Lung microvascular endothelial cell (primary cell): Measurements from ENCODE around the gene CPXM2. TPM values are rescaled to one million over a fixed set of nuclear protein-coding genes. Genes with fewer than 3 reads are reported as not detected.

ENCODE experiments used
- DNase-seq, 2 donors: peaks; one replicate each; pipeline versions ENCODE4 v3.0.0 to v3.0.0-alpha.2; 2010; ENCODE audit warnings: low read depth in 2 of 2
- total RNA-seq: library from RNA; depleted of rRNA; stranded (reverse); fragments of >200 nt; gene quantifications from 2 replicates; pipeline ENCODE4 v1.2.1, GENCODE V29; 2014

Gene CPXM2
- total RNA-seq, result under 0.01 and 0.22 TPM in 2 replicates

DNA sequence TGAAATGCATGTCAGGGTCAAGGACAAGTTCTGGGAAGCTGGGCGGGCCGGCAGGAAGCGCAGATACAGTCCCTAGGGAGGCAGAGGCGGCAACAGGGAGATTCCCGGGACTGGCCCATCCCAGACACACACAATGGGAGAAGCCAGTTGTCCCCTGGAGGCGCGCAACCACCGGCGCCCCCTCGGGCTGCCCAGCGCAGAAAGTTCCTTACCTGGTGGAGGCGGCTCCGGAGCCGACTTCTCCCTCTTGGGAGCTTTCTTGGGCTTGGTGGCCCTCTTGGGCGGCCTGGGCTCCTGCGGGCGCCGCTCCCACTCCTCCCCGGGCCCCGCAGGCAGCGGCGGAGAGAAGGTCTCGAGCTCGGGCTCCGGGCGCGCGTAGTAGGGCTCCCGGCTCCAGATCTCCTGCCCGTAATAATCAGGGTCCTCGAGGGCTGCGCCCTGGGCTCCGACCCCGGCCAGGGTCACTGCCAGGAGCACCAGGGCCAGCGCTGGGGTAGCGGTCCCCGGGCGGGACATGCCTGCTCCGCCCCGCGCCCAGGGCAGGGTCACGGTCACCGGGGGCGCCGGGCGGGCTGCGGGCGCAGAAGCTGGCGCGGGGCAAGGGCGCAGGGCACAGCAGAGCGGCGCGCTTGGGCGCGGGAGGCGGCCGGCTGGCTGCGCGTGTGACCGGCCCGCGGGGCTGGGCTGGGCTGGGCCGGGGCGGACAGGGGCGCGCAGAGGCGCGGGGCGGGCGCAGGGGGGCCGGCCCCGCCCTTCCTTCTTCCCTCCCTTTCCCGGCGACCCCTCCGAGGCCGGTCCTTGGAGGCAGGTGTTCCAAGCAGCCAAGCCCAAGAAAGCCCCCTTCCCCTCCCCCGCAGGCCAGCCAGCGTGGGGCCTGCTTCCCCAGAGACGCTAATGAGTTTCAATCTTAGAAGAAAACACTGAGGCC is at the start of gene CPXM2:
Gene CPXM2 (minus strand): TSS at position 664 of the 928 bp plus-strand sequence. CDS start 148 bp downstream, at position 516.
- DNase-seq, result no peak

DNA sequence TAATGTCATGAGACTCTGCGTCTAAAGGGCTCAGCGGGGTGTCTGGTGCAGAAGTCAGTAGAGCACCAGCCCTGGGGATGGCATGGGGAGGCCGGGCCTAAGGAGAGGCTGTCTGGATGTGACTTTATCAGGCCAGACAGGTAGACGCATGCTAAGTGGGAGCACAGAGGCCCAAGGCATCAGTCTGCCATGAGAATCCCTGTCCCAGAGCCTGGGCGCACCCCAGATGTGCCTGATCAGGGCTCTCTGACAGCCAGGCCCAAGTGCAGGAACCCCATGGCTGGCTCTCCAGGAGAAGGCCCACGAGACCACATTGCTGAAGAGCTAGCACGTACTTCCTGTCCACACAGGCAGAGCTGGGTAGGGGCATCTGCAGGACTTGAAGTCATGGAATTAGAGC is 48.0 kb upstream of the CPXM2 start:
- DNase-seq, result no peak

DNA sequence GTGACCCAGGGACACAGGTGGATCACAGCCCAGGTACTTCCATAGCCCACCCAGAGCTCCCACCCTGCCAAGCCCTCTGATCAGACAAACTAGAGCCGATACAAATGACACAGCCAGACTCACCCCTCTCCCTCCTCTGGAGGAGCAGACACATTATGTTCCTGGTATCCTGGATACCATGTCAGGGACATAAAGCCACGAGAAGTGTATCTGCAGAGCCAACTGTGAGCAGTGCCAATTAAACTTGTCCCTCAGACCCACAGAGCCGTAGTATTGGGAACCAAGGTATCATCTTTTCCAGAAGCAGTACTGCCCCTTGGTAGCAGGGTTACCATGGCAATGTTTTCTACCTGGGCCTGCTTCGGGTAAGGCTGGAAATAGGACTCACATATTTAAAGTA is 47.3 kb upstream of the CPXM2 start:
- no peak for DNase-seq

GRCh38 chr10:123936426-123936825 is 44.8 kb upstream of the CPXM2 start:
- DNase-seq, result no peak

GRCh38 chr10:123935680-123936079 is 44.1 kb upstream of the CPXM2 start:
- no peak for DNase-seq

- no peak for DNase-seq
Observed at GRCh38 chr10:123934846-123935245, 43.2 kb upstream of the CPXM2 start.

DNA sequence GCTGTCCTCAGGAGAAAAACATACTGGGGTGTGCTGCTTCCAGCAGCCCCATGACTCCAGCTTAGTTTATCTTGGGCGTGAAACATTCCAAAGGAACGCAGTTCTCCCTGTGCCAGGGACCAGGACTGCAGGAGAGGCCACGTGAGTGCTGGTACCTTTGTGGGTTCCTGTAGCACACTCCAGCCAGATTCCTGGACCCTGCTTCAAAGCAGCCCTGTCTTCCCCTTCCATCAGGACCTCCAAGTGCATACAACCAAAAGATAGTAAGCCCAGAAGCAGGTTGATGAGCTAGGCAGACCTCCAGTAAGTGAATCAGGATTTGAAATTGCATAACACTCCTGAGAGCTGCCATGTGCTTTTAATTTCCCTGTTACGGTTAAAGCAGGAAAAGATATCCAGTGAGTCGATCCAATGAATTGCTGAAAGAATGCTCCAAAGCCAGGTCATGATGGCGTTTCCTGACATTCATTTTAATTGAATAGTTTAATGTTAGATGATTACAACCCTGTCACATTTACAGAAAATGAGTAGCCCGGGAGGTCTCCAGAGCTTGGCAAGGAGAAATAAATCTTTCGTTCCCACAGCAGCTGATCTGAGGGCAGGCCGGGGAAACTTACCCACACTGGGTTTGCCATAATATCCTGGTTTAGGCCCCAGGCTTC is 38.9 kb upstream of the CPXM2 start:
- DNase-seq, result peak in 1 of 2 donors; percentile 73

DNA sequence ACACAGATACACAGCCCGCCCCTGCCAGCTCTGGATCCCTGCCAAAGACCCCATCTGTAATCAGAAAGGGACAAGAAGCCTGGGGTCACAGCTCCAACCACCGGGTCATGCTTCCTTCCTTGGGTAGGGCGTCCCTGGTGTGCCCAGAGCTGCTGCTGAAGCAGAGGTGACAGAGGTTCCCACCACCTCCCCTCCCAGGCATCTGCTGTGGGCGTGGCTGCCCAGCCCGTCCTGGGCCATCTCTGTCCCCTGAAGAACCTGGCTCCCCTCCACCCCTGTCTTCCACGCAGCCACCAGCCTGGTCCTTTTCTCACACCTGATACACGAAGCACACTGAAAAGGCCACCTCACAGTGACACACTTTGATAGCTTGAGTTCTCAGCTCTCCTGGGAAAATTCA is 38.2 kb upstream of the CPXM2 start:
- no peak for DNase-seq

DNA sequence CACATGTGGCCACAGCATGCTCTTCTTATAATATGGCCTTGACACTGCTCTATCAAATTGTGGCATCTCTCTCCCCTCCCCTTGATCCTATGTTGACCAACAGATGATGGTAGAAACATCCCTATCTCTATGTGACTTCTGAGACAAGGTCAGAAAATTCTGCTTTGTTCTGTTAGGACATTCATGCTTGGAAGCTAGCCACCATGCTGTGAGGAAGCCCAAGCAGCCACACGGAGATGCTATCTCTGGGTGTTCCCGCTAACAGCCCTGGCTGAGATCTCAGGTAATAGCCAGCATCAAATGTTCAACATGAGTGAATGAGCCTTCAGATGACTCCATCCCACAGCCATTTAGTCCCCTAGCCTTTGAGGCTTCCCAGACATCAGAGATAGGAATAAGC is 36.8 kb upstream of the CPXM2 start:
- no peak for DNase-seq

- peak; percentile 8 to 9 for DNase-seq
Observed at GRCh38 chr10:123926401-123927264, 35.0 kb upstream of the CPXM2 start.

DNA sequence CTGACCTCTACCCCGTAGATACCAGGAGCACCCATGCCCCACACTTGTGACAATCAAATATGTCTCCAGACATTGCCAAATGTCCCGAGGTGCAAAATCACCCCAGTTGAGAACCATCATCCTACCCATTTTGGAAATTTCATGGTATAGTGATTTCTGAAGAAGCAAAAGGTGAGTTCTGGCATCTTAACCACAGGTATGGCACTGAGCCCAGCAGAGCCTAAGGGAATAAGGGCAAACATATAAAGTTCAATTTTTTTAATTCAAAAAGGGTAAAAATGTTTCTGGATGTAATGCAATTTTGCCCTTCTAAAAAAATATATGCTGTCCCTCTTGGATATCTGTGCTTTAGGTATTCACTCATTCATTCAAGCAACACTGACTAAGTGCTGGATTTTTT is 30.5 kb upstream of the CPXM2 start:
- DNase-seq, result no peak

GRCh38 chr10:123916775-123917174 is 25.2 kb upstream of the CPXM2 start:
- DNase-seq, result no peak

GRCh38 chr10:123913688-123914268 is 22.2 kb upstream of the CPXM2 start:
- peak; percentile 3 to 54 for DNase-seq

GRCh38 chr10:123912871-123913270 is 21.3 kb upstream of the CPXM2 start:
- DNase-seq, result no peak

DNA sequence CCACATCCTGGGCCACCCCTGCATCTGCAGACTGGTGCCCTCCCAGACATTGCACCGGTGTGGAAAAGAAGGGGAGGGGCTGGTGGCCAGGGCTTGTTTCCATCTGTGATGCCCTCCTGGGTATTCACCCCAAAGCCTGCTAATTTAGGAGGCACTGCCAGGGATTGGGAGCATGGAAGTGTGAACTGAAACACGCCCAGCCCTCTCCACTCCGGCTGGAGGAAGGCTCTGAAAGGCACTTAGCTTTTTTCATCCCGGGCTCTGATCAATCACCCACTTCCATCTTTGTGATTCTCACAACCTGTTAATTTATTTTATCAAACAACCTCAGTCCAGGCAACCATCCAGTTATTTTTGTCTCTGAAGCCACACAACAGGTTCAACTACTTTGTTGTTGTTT is 20.9 kb upstream of the CPXM2 start:
- DNase-seq, result no peak

- no peak for DNase-seq
Observed at GRCh38 chr10:123911866-123912265, 20.3 kb upstream of the CPXM2 start.

DNA sequence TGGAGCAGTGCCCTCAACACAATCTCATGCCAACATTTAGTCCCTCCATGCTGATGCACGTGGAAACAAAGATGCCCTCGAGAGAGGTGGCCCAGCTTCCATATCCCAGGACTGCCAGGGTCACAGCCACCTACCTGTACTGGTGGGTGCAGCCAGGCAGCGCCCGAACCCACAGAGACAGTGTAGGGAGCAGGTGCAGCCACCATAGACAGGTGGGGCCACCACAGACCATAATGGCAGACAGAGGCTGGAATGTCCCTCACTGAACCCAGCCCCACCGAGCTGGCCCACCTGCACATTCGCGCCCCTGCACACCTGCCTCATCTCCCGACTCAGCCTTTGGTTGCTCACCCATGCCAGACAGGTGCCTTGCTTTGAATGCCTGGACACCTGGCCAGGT is 18.3 kb upstream of the CPXM2 start:
- DNase-seq, result no peak

GRCh38 chr10:123909426-123909825 is 17.8 kb upstream of the CPXM2 start:
- peak in 1 of 2 donors; percentile 64 for DNase-seq

GRCh38 chr10:123908379-123908778 is 16.8 kb upstream of the CPXM2 start:
- DNase-seq, result no peak

GRCh38 chr10:123906884-123907652 is 15.5 kb upstream of the CPXM2 start:
- no peak for DNase-seq

- no peak for DNase-seq
Observed at GRCh38 chr10:123906296-123906695, 14.7 kb upstream of the CPXM2 start.
